ENCODE results near the gene ATMIN.

The ATMIN gene

GRCh38 chr16:81001330-81001729, 34.3 kb upstream of the ATMIN start:
- Histone ChIP-seq H3K4me2 (ENCODE audit: low read depth, low read length, poor library complexity, severe bottlenecking) (peak overlapping the region; percentile 96), H3K79me2 (ENCODE audit: insufficient read depth, low read length) (peaks cover 99% of the 10 kb centered on the region), H3K9me3 (ENCODE audit: insufficient read depth, low read depth, low read length) (no peaks in the 10 kb centered on the region), H3K27me3 (ENCODE audit: insufficient read depth, low read length, poor library complexity, severe bottlenecking) (no peaks in the 10 kb centered on the region), H3K9me2 (replicated peaks; ENCODE audit: low read depth, low read length) (no peaks in the 10 kb centered on the region), H3K9ac (ENCODE audit: low read depth, low read length, poor library complexity, severe bottlenecking) (no peak overlapping the region), H3F3A (ENCODE audit: low read depth) (no peaks in the 10 kb centered on the region), H3K36me3 (ENCODE audit: insufficient read depth, low read length) (0 out of 2 replicates have a peak, but pooled peaks cover 1% of the 10 kb centered on the region), H4K20me1 (ENCODE audit: insufficient read depth, low read length, poor library complexity, severe bottlenecking) (peaks cover 55% of the 10 kb centered on the region), H2AFZ (ENCODE audit: low read length) (no peak overlapping the region), H3K4me3 (ENCODE audit: low read length, poor library complexity, severe bottlenecking) (peak overlapping the region; percentile 78), H3K4me1 (ENCODE audit: insufficient read depth, low read length, poor library complexity, severe bottlenecking) (peaks cover 66% of the 10 kb centered on the region)
- TF ChIP-seq CTCF (conservative IDR thresholded peaks at IDR 0.05; ENCODE audit: low read length) (no peak), EZH2phosphoT487 (IDR thresholded peaks at IDR 0.05; ENCODE audit: borderline replicate concordance) (no peak)

GRCh38 chr16:81003064-81003463, 32.6 kb upstream of the ATMIN start:
- H3K79me2 ChIP-seq (ENCODE audit: insufficient read depth, low read length), result peaks cover 89% of the 10 kb centered on the region
- H3K9ac ChIP-seq (ENCODE audit: low read depth, low read length, poor library complexity, severe bottlenecking), result peak overlapping the region; percentile 64
- peak overlapping the region; percentile 96 for H3K4me2 ChIP-seq (ENCODE audit: low read depth, low read length, poor library complexity, severe bottlenecking)
- no peaks in the 10 kb centered on the region for H3K9me3 ChIP-seq (ENCODE audit: insufficient read depth, low read depth, low read length)
- peaks cover 55% of the 10 kb centered on the region for H3K4me1 ChIP-seq (ENCODE audit: insufficient read depth, low read length, poor library complexity, severe bottlenecking)
- H3F3A ChIP-seq (ENCODE audit: low read depth), result no peaks in the 10 kb centered on the region
- no peak overlapping the region for H2AFZ ChIP-seq (ENCODE audit: low read length)
- no peaks in the 10 kb centered on the region for H3K36me3 ChIP-seq (ENCODE audit: insufficient read depth, low read length)
- peak overlapping the region; percentile 78 for H3K4me3 ChIP-seq (ENCODE audit: low read length, poor library complexity, severe bottlenecking)
- peaks cover 50% of the 10 kb centered on the region for H4K20me1 ChIP-seq (ENCODE audit: insufficient read depth, low read length, poor library complexity, severe bottlenecking)
- no peaks in the 10 kb centered on the region for H3K9me2 ChIP-seq (replicated peaks; ENCODE audit: low read depth, low read length)
- TF ChIP-seq EZH2phosphoT487 (IDR thresholded peaks at IDR 0.05; ENCODE audit: borderline replicate concordance) (no peak), CTCF (conservative IDR thresholded peaks at IDR 0.05; ENCODE audit: low read length) (no peak)
- H3K27me3 ChIP-seq (ENCODE audit: insufficient read depth, low read length, poor library complexity, severe bottlenecking), result no peaks in the 10 kb centered on the region

- Histone ChIP-seq H3K9me3 (ENCODE audit: insufficient read depth, low read depth, low read length) (no peaks in the 10 kb centered on the region), H4K20me1 (ENCODE audit: insufficient read depth, low read length, poor library complexity, severe bottlenecking) (peaks cover 53% of the 10 kb centered on the region), H3K4me2 (ENCODE audit: low read depth, low read length, poor library complexity, severe bottlenecking) (peak overlapping the region; percentile 96), H3K9ac (ENCODE audit: low read depth, low read length, poor library complexity, severe bottlenecking) (peak overlapping the region; percentile 64), H3F3A (ENCODE audit: low read depth) (no peaks in the 10 kb centered on the region), H3K4me3 (ENCODE audit: low read length, poor library complexity, severe bottlenecking) (peak overlapping the region; percentile 78), H3K9me2 (replicated peaks; ENCODE audit: low read depth, low read length) (no peaks in the 10 kb centered on the region), H3K79me2 (ENCODE audit: insufficient read depth, low read length) (peaks cover 89% of the 10 kb centered on the region), H2AFZ (ENCODE audit: low read length) (no peak overlapping the region), H3K36me3 (ENCODE audit: insufficient read depth, low read length) (no peaks in the 10 kb centered on the region), H3K4me1 (ENCODE audit: insufficient read depth, low read length, poor library complexity, severe bottlenecking) (peaks cover 62% of the 10 kb centered on the region), H3K27me3 (ENCODE audit: insufficient read depth, low read length, poor library complexity, severe bottlenecking) (no peaks in the 10 kb centered on the region)
- TF ChIP-seq CTCF (conservative IDR thresholded peaks at IDR 0.05; ENCODE audit: low read length), result no peak
- TF ChIP-seq EZH2phosphoT487 (IDR thresholded peaks at IDR 0.05; ENCODE audit: borderline replicate concordance), result no peak
Measured at GRCh38 chr16:81003610-81004460, 31.8 kb upstream of the ATMIN start.
